Activated T-helper 1 cell treated with anti-CD3 and anti-CD28 coated beads, Interleukin-12 subunit alpha, Interleukin-12 subunit beta, Interleukin-2, Interleukin-4 antibody, amounts not matched to agents 30 ng/mL and 10 ng/mL and 1 ng/mL, durations not matched to agents 14 hours and 24 hours and 36 hours (primary cell): ENCODE data around the gene SEPSECS. TPM values are rescaled to one million over a fixed set of nuclear protein-coding genes. Genes with fewer than 3 reads are reported as not detected.
"Not testable (repeated sequence)": the region's sequence is repeated elsewhere in the genome, so short reads cannot be mapped to it uniquely, and the experiment has no call there.

Source experiments
- DNase-seq: peaks from one replicate; pipeline ENCODE4 v3.0.0; 2021; ENCODE audit warnings: low spot score
- H3K27ac Mint-ChIP-seq: one replicate; pipeline ENCODE4 v1.8.0; 2021; ENCODE audit warnings: mild to moderate bottlenecking, mixed read lengths
- H3K27me3 Mint-ChIP-seq: one replicate; pipeline ENCODE4 v1.8.0; 2022; ENCODE audit warnings: mild to moderate bottlenecking, moderate library complexity, mixed read lengths; ENCODE audit not compliant: insufficient read depth
- H3K36me3 Mint-ChIP-seq: one replicate; pipeline ENCODE4 v1.8.0; 2021; ENCODE audit warnings: low read depth, mixed read lengths
- H3K4me1 Mint-ChIP-seq: one replicate; pipeline ENCODE4 v1.8.0; 2021; ENCODE audit warnings: low read depth, mixed read lengths
- H3K4me3 Mint-ChIP-seq: one replicate; pipeline ENCODE4 v1.8.0; 2021; ENCODE audit warnings: mild to moderate bottlenecking, moderate library complexity, mixed read lengths
- H3K9me3 Mint-ChIP-seq: one replicate; pipeline ENCODE4 v1.8.0; 2021; ENCODE audit warnings: mixed read lengths
- intact Hi-C: fragments of 100-400 bp; cut with micrococcal nuclease; formaldehyde crosslinking; loops from one replicate; pipeline ENCODE4 v1.15.1; 2024
- total RNA-seq: library from RNA; stranded (reverse); gene quantifications from 2 replicates; pipeline ENCODE4 v1.2.3, GENCODE V29; 2022

The SEPSECS gene
- total RNA-seq, 1 donor from 2014 or later = 13.4 TPM

DNA sequence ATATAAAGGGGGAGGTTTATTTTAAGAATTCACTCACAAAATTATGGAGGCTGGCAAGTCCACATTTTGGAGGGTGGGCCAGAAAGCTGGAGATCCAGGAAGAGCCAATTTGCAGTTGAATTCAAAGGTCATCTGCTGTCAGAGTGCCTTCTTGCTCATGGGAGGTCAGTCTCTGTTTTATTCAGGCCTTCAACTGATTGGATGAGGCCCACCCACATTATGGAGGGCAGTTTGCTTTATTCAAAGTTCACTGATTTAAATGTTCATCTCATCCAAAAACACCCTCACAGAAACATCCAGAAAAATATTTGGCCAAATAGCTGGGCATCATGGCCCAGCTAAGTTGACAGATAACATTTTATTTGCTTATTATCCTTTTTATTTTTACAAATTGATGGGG, 59.5 kb downstream of the SEPSECS start:
- H3K9me3 Mint-ChIP-seq = peaks cover 16% of the 10 kb centered on the region
- H3K27me3 Mint-ChIP-seq = peaks cover 2% of the 10 kb centered on the region
- H3K4me1 Mint-ChIP-seq = peaks cover 6% of the 10 kb centered on the region
- intact Hi-C loops = no loop called here
- H3K4me3 Mint-ChIP-seq = no peak overlapping the region
- H3K36me3 Mint-ChIP-seq = no peaks in the 10 kb centered on the region
- H3K27ac Mint-ChIP-seq = no peak overlapping the region
- DNase-seq = no peak

DNA sequence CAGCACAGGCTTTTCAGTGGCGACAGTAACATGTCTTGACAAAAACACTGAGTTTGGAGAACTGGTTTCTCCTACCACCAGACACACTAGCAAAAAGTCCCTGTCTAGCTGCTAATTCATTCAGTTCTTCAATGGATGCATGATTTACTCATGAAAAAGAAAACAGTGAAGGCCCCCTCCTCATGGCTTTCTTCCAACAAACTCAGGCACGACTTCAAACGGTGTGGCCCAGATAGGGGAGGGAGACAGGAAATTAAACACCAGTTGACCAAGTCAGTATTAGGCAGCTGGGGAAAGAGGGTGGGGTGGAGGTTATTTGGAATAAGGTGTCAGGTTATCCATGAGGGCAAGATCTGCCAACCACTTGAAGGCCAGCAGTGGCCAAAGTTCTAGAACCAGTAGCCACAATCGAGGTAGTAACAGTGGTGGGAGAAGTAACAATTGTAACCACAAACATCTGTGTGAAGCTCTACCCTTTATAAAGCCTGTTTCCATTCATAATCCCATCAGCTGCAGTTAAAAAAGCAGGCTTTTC, 60.2 kb downstream of the SEPSECS start:
- no peak overlapping the region for H3K4me3 Mint-ChIP-seq
- no peak for DNase-seq
- peaks cover 16% of the 10 kb centered on the region for H3K9me3 Mint-ChIP-seq
- no peak overlapping the region for H3K27ac Mint-ChIP-seq
- peaks cover 6% of the 10 kb centered on the region for H3K4me1 Mint-ChIP-seq
- peaks cover 2% of the 10 kb centered on the region for H3K27me3 Mint-ChIP-seq
- no peaks in the 10 kb centered on the region for H3K36me3 Mint-ChIP-seq
- intact Hi-C loops = no loop called here

DNA sequence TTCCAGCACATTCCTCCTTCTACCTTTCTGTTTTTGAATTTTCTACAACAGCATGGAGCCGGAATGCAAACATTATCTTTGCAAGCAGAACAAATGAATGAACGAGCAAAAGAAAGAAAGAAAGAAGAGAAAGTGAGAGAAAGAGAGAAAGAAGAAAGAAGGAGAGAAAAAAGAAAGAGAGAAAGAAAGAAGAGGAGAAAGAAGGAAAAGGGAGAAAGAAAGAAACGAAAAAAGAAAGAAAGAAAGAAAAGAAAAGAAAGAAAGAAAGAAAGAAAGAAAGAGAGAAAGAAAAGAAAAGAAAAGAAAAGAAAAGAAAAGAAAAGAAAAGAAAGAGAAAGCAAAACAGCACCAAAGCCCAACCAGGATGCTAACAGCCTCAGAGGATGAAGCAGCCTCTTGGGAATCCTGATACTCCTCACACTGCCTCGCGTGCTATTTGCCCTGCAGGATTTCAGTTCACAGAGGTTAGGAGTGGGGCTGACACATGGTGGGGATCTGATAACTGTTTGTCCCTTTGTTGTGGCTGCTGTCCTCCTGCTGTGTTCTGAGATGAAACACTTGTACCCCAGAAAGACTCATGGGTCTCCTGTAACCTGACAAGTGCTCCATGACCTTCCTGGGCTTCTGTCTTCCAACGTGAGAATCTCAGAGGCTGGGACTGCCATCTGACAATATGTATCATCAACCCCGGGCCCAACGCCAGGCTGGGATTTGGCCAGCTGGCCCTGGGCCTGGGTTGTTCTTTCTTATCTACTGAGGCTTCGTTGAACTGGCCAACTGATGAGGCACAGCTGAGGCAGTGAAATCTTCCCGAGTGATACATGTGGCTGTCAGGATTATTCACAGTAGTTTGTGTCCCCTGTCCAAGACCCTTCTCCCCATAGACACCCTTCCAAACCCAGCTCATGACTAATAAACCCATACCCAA, 61.0 kb downstream of the SEPSECS start:
- intact Hi-C loops = no loop called here
- H3K4me1 Mint-ChIP-seq = peaks cover 6% of the 10 kb centered on the region
- peaks cover 2% of the 10 kb centered on the region for H3K27me3 Mint-ChIP-seq
- H3K4me3 Mint-ChIP-seq = no peak overlapping the region
- H3K36me3 Mint-ChIP-seq = no peaks in the 10 kb centered on the region
- H3K9me3 Mint-ChIP-seq = peaks cover 17% of the 10 kb centered on the region
- no peak overlapping the region for H3K27ac Mint-ChIP-seq
- no peak for DNase-seq

DNA sequence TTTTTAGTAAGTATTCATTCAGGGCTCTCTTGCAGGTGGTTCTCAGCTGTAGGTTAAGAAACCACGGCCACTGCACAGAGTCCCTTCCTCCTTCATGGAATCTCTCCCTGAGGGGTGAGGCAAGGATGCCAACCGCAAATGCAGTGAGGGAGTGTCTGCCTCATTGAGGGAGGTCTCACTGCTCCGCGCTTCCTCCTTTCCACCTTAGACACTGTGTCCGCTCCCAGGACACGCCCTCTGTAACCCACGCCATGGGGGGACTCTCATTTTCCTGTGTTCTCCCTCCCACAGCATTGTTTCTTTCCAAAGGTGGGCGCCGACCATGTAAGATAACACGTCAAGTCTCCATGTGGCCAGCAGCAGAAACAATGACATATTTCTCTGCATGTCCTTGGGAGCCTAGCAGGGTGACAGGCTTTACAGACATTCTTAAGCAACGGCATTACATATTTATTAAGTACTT, 63.2 kb downstream of the SEPSECS start:
- Mint-ChIP-seq H3K9me3 (peaks cover 20% of the 10 kb centered on the region), H3K36me3 (no peaks in the 10 kb centered on the region), H3K27ac (no peak overlapping the region), H3K4me3 (no peak overlapping the region), H3K27me3 (no peaks in the 10 kb centered on the region), H3K4me1 (peaks cover 11% of the 10 kb centered on the region)
- intact Hi-C loops = no loop called here
- no peak for DNase-seq

DNA sequence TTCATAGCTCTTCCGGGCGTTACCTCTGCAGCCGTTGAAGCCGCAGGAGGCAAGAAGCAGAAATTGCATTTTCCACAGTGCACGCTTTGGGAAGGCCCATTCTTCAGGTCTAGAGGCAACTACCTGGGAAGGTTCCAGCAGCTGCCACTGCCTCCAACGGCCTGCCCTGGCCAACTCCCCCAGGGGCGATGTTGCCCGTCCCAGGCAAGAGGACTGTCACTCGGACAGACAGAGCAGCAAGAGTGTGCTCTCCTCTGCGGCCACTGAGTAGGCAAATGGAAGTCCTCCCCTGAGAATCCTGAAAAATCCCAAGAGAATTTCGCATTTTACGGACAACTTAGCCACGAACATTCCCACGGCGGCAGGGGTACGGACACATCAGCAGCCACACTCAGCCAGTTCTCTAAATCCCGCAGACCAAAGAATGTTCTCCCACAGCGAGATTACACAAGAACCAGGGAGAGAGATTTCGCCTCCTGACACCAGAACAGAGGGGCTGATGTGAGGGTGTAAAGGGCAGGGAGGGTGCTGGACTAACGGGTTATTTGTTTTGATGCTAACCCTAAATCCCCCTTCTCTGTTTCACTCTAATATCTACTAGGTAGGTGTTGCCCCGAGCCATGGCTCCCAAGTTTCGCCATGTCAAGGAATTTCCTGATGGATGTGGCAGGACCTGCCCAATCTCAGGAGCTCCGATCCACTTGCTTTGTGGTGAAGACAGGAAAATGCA, 63.8 kb downstream of the SEPSECS start:
- peaks cover 10% of the 10 kb centered on the region for H3K4me1 Mint-ChIP-seq
- no peak for DNase-seq
- H3K27ac Mint-ChIP-seq = no peak overlapping the region
- H3K27me3 Mint-ChIP-seq = no peaks in the 10 kb centered on the region
- intact Hi-C loops = no loop called here
- H3K36me3 Mint-ChIP-seq = no peaks in the 10 kb centered on the region
- no peak overlapping the region for H3K4me3 Mint-ChIP-seq
- peaks cover 15% of the 10 kb centered on the region for H3K9me3 Mint-ChIP-seq

DNA sequence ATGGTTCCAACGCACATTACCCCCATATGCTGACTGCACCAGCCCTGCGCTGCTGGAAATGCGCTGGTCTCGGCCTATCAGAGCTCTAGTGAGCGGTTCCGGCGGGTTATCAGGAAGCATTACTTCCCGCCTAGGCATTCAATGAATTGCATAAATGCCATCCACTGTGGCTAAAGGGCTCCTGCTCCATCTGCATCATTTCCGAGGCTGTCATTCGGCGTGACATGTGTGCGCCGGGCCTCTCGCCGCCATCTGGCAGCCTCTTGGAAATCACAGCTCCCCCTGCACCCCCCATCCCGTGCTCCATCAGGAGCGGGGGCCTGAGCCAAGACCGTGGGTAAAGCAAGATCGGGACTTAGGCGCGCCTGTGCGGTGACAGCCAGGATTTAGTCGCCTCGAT, 64.4 kb downstream of the SEPSECS start:
- H3K27me3 Mint-ChIP-seq = peaks cover 4% of the 10 kb centered on the region
- H3K4me3 Mint-ChIP-seq = no peak overlapping the region
- no peak for DNase-seq
- H3K4me1 Mint-ChIP-seq = peaks cover 6% of the 10 kb centered on the region
- no peaks in the 10 kb centered on the region for H3K36me3 Mint-ChIP-seq
- H3K27ac Mint-ChIP-seq = no peak overlapping the region
- intact Hi-C loops = no loop called here
- H3K9me3 Mint-ChIP-seq = peaks cover 12% of the 10 kb centered on the region

DNA sequence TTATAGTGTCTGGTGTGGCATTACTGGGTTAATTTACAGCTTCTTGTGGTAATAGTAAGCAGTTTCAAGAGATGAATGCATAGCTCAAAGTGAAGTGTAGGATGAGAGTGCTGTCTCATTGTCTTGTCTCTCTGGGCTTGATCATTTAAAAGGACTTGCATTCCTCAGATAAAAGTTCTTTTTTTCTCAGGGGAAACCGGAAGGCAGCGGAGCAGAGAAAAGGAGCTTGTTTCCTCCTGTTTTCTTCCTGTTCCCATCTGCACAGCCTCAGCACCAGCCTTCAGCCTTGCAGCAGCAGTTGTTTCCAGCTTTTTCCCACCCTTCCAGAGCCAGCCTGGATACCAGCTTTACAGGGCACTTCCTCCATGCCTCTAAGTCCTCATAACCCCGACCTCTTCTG, 68.1 kb downstream of the SEPSECS start:
- intact Hi-C loops = no loop called here
- DNase-seq = no peak
- Mint-ChIP-seq H3K27ac (no peak overlapping the region), H3K9me3 (peaks cover 8% of the 10 kb centered on the region), H3K27me3 (peaks cover 37% of the 10 kb centered on the region), H3K4me1 (peaks cover 21% of the 10 kb centered on the region), H3K36me3 (no peaks in the 10 kb centered on the region), H3K4me3 (no peak overlapping the region)

DNA sequence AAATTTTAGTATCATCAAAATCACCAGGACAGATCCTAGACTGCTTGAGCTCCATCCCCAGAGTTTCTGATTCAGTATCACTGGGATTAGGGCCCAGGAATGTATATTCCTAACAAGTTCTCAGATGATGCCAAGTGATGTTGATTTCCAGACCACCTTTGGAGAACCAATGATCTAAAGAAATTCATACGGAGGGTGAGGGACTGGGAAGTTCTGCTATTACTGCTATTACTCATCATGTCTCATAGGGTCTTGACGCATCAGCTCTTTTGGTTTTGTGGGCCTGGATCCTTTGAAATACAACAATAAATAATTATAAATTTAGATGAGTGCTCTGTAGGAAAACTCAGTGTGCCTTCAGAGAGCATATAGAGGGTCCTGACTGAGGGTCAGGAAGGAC, 69.7 kb downstream of the SEPSECS start:
- Mint-ChIP-seq H3K36me3 (no peaks in the 10 kb centered on the region), H3K4me1 (peaks cover 21% of the 10 kb centered on the region), H3K27me3 (peaks cover 45% of the 10 kb centered on the region), H3K4me3 (no peak overlapping the region), H3K27ac (no peak overlapping the region), H3K9me3 (peaks cover 8% of the 10 kb centered on the region)
- intact Hi-C loops = loop anchor here (2.0 kb wide), 1 partner anchor 54 kb away; no protein-coding TSS in a partner anchor
- no peak for DNase-seq

DNA sequence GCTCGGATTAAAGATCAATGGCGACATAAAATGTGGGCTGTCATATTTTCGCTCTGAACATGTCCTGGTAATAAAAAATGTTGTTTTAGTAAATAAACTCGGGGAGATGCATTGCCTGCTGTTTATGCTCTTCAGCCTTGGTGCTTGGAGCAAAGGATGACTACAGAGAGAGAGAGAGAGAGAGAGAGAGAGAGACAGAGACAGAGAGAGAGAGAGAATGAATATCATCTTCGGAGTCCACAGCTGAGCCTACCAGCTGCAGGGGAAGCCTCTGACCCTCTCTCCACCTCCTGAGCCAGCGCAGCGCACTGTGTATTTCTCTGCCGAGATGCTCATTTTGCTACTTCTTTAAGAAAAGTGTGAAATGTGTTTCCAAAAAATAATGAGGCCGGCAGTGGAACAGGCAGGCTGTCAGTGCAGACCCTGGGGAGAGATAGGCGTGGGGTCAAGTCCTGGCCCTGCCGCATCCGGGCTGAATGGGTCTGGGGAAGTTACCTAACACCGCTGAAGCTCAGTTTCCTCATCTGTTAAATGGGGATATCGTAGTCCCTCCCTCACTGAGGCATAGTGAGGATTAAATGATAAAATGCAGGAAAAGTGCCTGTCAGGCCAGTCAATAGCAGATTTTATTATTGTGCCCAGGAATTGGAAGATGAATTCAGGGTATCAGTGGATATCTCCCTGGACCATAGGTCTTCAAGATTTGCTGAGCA, 71.0 kb downstream of the SEPSECS start:
- peaks cover 21% of the 10 kb centered on the region for H3K4me1 Mint-ChIP-seq
- H3K9me3 Mint-ChIP-seq = peaks cover 7% of the 10 kb centered on the region
- H3K27me3 Mint-ChIP-seq = peaks cover 45% of the 10 kb centered on the region
- peak overlapping the region; percentile 50 for H3K4me3 Mint-ChIP-seq
- H3K27ac Mint-ChIP-seq = no peak overlapping the region
- no peaks in the 10 kb centered on the region for H3K36me3 Mint-ChIP-seq
- intact Hi-C loops = no loop called here
- no peak for DNase-seq

DNA sequence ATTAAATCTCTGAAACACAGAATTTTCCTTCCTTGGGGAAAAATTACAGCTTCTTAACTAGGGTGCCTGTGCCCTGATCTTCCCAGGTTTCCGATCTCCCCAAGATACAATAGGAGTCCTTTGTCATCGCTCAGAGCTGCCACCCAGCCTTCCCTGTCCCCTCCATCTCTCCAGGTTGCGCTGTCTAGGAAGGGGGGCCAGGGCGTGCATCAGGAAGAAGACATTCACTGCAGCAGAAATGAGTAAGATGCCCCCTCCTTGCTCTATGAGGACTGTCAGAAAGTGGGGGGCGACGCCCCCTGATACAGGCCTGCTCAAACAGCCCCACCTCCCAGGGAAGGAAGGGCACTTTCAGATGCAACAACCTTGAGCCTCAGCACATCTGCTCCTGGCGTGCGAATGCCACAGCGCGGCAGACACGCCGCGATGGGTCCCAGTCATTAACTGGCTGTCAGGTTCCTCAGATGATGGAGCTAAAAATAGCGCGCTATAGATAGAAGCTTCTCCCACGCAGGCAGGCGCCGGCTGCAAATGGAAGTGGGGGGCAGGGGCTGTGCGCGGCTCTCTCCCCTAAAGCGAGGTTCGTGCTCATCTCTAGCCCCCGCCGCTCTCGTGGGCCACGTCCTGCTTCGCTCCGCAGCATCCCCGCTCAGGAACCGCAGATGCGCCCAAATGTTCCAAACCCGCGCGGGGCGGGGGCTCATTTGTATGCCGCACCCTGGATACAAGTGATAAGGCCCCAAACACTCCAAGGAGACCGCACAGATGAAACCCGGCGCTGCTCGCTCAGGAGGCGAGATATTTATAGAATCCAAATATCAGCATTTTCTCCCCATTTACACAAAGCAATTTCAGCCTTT, 71.9 kb downstream of the SEPSECS start:
- intact Hi-C loops = no loop called here
- DNase-seq = no peak
- H3K9me3 Mint-ChIP-seq = peaks cover 4% of the 10 kb centered on the region
- H3K36me3 Mint-ChIP-seq = no peaks in the 10 kb centered on the region
- peaks cover 21% of the 10 kb centered on the region for H3K4me1 Mint-ChIP-seq
- peak overlapping the region; percentile 50 for H3K4me3 Mint-ChIP-seq
- no peak overlapping the region for H3K27ac Mint-ChIP-seq
- H3K27me3 Mint-ChIP-seq = peaks cover 46% of the 10 kb centered on the region

DNA sequence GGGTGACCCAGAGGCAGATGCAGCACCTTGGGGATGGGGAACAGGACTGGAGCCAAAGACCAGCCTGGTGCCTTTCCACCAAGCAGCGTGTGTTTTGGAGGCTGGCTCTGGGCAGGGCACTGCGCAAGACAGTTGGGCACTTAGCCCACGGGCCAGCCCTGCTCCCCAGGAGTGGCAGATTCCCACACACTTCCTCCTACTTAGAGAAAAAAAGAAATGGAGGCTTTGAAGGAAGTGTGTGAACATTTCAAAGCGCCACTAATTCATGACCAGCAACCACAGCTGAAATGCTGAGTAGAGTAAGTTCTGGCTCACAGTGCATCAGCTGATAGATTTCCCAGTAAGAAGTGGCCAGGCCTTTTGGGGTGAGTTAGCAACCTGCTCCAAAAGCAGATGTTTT, 74.6 kb downstream of the SEPSECS start:
- no peak overlapping the region for H3K27ac Mint-ChIP-seq
- H3K4me1 Mint-ChIP-seq = peaks cover 15% of the 10 kb centered on the region
- H3K9me3 Mint-ChIP-seq = no peaks in the 10 kb centered on the region
- H3K36me3 Mint-ChIP-seq = no peaks in the 10 kb centered on the region
- no peak for DNase-seq
- H3K27me3 Mint-ChIP-seq = peaks cover 45% of the 10 kb centered on the region
- no peak overlapping the region for H3K4me3 Mint-ChIP-seq
- intact Hi-C loops = no loop called here

DNA sequence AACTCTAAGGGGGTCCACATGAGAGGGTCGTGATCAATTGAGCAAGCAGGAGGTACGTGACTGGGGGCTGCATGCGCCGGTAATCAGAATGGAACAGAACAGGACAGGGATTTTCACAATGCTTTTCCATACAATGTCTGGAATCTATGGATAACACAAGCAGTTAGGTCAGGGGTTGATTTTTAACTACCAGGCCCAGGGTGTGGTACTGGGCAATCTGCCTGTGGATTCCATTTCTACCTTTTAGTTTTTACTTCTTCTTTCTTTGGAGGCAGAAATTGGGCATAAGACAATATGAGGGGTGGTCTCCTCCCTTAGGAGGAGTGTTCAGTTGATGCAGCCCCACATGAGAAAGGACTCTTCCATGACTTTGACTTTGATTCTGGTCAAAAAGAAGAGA, 76.8 kb downstream of the SEPSECS start:
- DNase-seq, H3K4me3 Mint-ChIP-seq, H3K27ac Mint-ChIP-seq, intact Hi-C loops, H3K36me3 Mint-ChIP-seq, H3K4me1 Mint-ChIP-seq, H3K9me3 Mint-ChIP-seq: not testable (repeated sequence)
- peaks cover 26% of the 10 kb centered on the region for H3K27me3 Mint-ChIP-seq
